H9 (cell line): ENCODE data around the gene ST8SIA6. TPM values are rescaled to one million over a fixed set of nuclear protein-coding genes. Genes with fewer than 3 reads are reported as not detected.

ENCODE experiments used
- DNase-seq: peaks from one replicate; pipeline ENCODE4 v3.0.0-alpha.2; 2017
- H2AFZ ChIP-seq: one replicate; pipeline ENCODE4 v1.6.1; 2013; ENCODE audit warnings: mild to moderate bottlenecking, low read length, control low read depth, moderate library complexity
- H2AK5ac ChIP-seq: 2 replicates; pipeline ENCODE4 v1.6.1; 2013; ENCODE audit warnings: low read length, control low read depth, mixed read lengths; ENCODE audit not compliant: insufficient read length
- H2BK120ac ChIP-seq: one replicate; pipeline ENCODE4 v1.6.1; 2013; ENCODE audit warnings: low read depth, mild to moderate bottlenecking, low read length, control low read depth, inconsistent platforms; ENCODE audit not compliant: poor library complexity, severe bottlenecking
- H2BK12ac ChIP-seq: 2 replicates; pipeline ENCODE4 v1.6.1; 2013; ENCODE audit warnings: low read length, control low read depth, mixed read lengths, low read depth; ENCODE audit not compliant: insufficient read length
- H2BK15ac ChIP-seq: 2 replicates; pipeline ENCODE4 v1.6.1; 2013; ENCODE audit warnings: low read depth, low read length, control low read depth
- H2BK20ac ChIP-seq: one replicate; pipeline ENCODE4 v1.6.1; 2013; ENCODE audit warnings: low read depth, mild to moderate bottlenecking, low read length, control low read depth, inconsistent platforms; ENCODE audit not compliant: poor library complexity, severe bottlenecking
- H2BK5ac ChIP-seq: 2 replicates; pipeline ENCODE4 v1.6.1; 2013; ENCODE audit warnings: low read length, control low read depth, mixed read lengths; ENCODE audit not compliant: insufficient read length
- H3K14ac ChIP-seq: 2 replicates; pipeline ENCODE4 v1.6.1; 2013; ENCODE audit warnings: low read length, control low read depth; ENCODE audit not compliant: insufficient read depth
- H3K18ac ChIP-seq: 2 replicates; pipeline ENCODE4 v1.6.1; 2013; ENCODE audit warnings: low read depth, mild to moderate bottlenecking, mixed read lengths, low read length, control low read depth; ENCODE audit not compliant: insufficient read length
- H3K23ac ChIP-seq: 2 replicates; pipeline ENCODE4 v1.6.1; 2013; ENCODE audit warnings: low read length, control low read depth, mixed read lengths, low read depth; ENCODE audit not compliant: insufficient read length
- H3K23me2 ChIP-seq: 2 replicates; pipeline ENCODE4 v1.6.1; 2013; ENCODE audit warnings: low read depth, mild to moderate bottlenecking, mixed read lengths, low read length, control low read depth; ENCODE audit not compliant: insufficient read length, poor library complexity, severe bottlenecking
- H3K27ac ChIP-seq: 2 replicates; pipeline ENCODE4 v1.5.1; 2013; ENCODE audit warnings: low read length, control low read depth, mixed read lengths, low read depth; ENCODE audit not compliant: insufficient read length
- H3K27me3 ChIP-seq: 2 replicates; pipeline ENCODE4 v1.6.1; 2013; ENCODE audit warnings: low read length, control low read depth, inconsistent platforms; ENCODE audit not compliant: insufficient read depth
- H3K4ac ChIP-seq: 2 replicates; pipeline ENCODE4 v1.6.1; 2013; ENCODE audit warnings: low read depth, mild to moderate bottlenecking, control low read depth, inconsistent platforms, low read length, moderate library complexity
- H3K4me1 ChIP-seq: 2 replicates; pipeline ENCODE4 v1.6.1; 2013; ENCODE audit warnings: low read length, control low read depth, inconsistent platforms; ENCODE audit not compliant: insufficient read depth
- H3K4me2 ChIP-seq: 2 replicates; pipeline ENCODE4 v1.6.1; 2013; ENCODE audit warnings: low read length, control low read depth, mixed read lengths; ENCODE audit not compliant: insufficient read length, insufficient read depth
- H3K56ac ChIP-seq: 2 replicates; pipeline ENCODE4 v1.6.1; 2013; ENCODE audit warnings: low read depth, mild to moderate bottlenecking, mixed read lengths, low read length, control low read depth; ENCODE audit not compliant: insufficient read length
- H3K79me1 ChIP-seq: 2 replicates; pipeline ENCODE4 v1.6.1; 2013; ENCODE audit warnings: low read depth, mild to moderate bottlenecking, moderate library complexity, low read length, control low read depth, inconsistent platforms; ENCODE audit not compliant: insufficient read depth, poor library complexity, severe bottlenecking
- H3K79me2 ChIP-seq: 2 replicates; pipeline ENCODE4 v1.6.1; 2013; ENCODE audit warnings: low read length, control low read depth, inconsistent platforms; ENCODE audit not compliant: insufficient read depth
- H3K9ac ChIP-seq: 2 replicates; pipeline ENCODE4 v1.6.1; 2013; ENCODE audit warnings: low read length, control low read depth, mixed read lengths; ENCODE audit not compliant: insufficient read length; ENCODE audit errors: extremely low read depth
- H3K9me3 ChIP-seq: one replicate; pipeline ENCODE4 v1.6.1; 2013; ENCODE audit warnings: low read depth, low read length, inconsistent platforms; ENCODE audit not compliant: control insufficient read depth
- H3T11ph ChIP-seq: one replicate; pipeline ENCODE4 v1.6.1; 2013; ENCODE audit warnings: mild to moderate bottlenecking, low read length, control low read depth, inconsistent platforms
- H4K20me1 ChIP-seq: one replicate; pipeline ENCODE4 v1.6.1; 2013; ENCODE audit not compliant: control insufficient read depth, insufficient read length, insufficient read depth
- H4K5ac ChIP-seq: 2 replicates; pipeline ENCODE4 v1.6.1; 2013; ENCODE audit warnings: low read depth, mild to moderate bottlenecking, mixed read lengths, low read length, control low read depth; ENCODE audit not compliant: insufficient read length
- H4K8ac ChIP-seq: replicated peaks from 2 replicates; pipeline ENCODE4 v1.6.1; 2013; ENCODE audit warnings: low read length, control low read depth, mixed read lengths, low read depth; ENCODE audit not compliant: insufficient read length
- H4K91ac ChIP-seq: 2 replicates; pipeline ENCODE4 v1.6.1; 2013; ENCODE audit warnings: low read depth, mild to moderate bottlenecking, moderate library complexity, mixed read lengths, low read length, control low read depth; ENCODE audit not compliant: insufficient read length
- H3K27ac Mint-ChIP-seq, 3 experiments: 2 replicates in 2 of 3; 3 replicates in 1 of 3; pipeline ENCODE4 v1.8.0; 2020 to 2021; ENCODE audit warnings: mixed read lengths in 3 of 3, mild to moderate bottlenecking in 1 of 3, moderate library complexity in 1 of 3
- H3K27me3 Mint-ChIP-seq: 2 replicates; pipeline ENCODE4 v1.8.0; 2021; ENCODE audit warnings: low read depth, mild to moderate bottlenecking, moderate library complexity, mixed read lengths
- H3K36me3 Mint-ChIP-seq, 3 experiments: 2 replicates in 2 of 3; 3 replicates in 1 of 3; pipeline ENCODE4 v1.8.0; 2020 to 2021; ENCODE audit warnings: low read depth in 3 of 3, mixed read lengths in 3 of 3; ENCODE audit not compliant: insufficient read depth in 1 of 3
- H3K4me1 Mint-ChIP-seq, 2 experiments: 2 replicates each; pipeline ENCODE4 v1.8.0; 2020; ENCODE audit warnings: mixed read lengths in 2 of 2
- H3K4me3 Mint-ChIP-seq, 2 experiments: 2 replicates in 1 of 2; 3 replicates in 1 of 2; pipeline ENCODE4 v1.8.0; 2020 to 2021; ENCODE audit warnings: mild to moderate bottlenecking in 2 of 2, mixed read lengths in 2 of 2, moderate library complexity in 1 of 2
- H3K9me3 Mint-ChIP-seq, 2 experiments: 2 replicates in 1 of 2; 3 replicates in 1 of 2; pipeline ENCODE4 v1.8.0; 2020; ENCODE audit warnings: mild to moderate bottlenecking in 2 of 2, mixed read lengths in 2 of 2, moderate library complexity in 1 of 2
- CTCF ChIP-seq: fragments of 200-600 bp; sonication (generic); conservative IDR thresholded peaks from 3 replicates; pipeline ENCODE4 v1.8.0; 2021; ENCODE audit warnings: antibody characterized with exemption, mild to moderate bottlenecking
- WGBS: extraction: QIAGEN DNeasy Blood & Tissue Kit; methylation state at CpG from one replicate; pipeline ENCODE4 v1.1.7; 2013; ENCODE audit warnings: missing lambda C conversion rate, low lambda C conversion rate, mixed read lengths; ENCODE audit not compliant: insufficient read length; ENCODE audit errors: extremely low coverage; 5-methylcytosine and 5-hydroxymethylcytosine counted together
- total RNA-seq: library from RNA; stranded (reverse); gene quantifications from 2 replicates; pipeline ENCODE4 v1.2.1, GENCODE V29; 2021

The ST8SIA6 gene
- total RNA-seq, 1 experiment from 2014 or later: 0.37 TPM

GRCh38 chr10:17475661-17476060 is 21.3 kb upstream of the ST8SIA6 start:
- H3K4me2 ChIP-seq: no peak overlapping the region
- Mint-ChIP-seq H3K36me3 (no peaks in the 10 kb centered on the region), H3K27me3 (no peaks in the 10 kb centered on the region), H3K9me3 (peaks cover under 1% of the 10 kb centered on the region in 2 experiments; a peak in 3 of 5 replicates), H3K4me3 (no peak overlapping the region), H3K27ac (no peak overlapping the region), H3K4me1 (peaks cover 8% of the 10 kb centered on the region in 2 experiments)
- H4K5ac ChIP-seq: no peak overlapping the region
- H4K91ac ChIP-seq: no peak overlapping the region
- no peak overlapping the region for H2AK5ac ChIP-seq
- H2AFZ ChIP-seq: no peak overlapping the region
- H3K4me1 ChIP-seq: no peaks in the 10 kb centered on the region
- H3K27me3 ChIP-seq: no peaks in the 10 kb centered on the region
- H3K4ac ChIP-seq: no peak overlapping the region
- H3K56ac ChIP-seq: no peak overlapping the region
- WGBS: no CpG with 5 or more reads among the region's 3 CpGs
- no peak overlapping the region for H2BK20ac ChIP-seq
- H2BK120ac ChIP-seq: no peak overlapping the region
- no peaks in the 10 kb centered on the region for H3K23me2 ChIP-seq
- TF ChIP-seq CTCF: no peak
- DNase-seq: no peak
- no peak overlapping the region for H2BK5ac ChIP-seq
- no peaks in the 10 kb centered on the region for H3K9me3 ChIP-seq
- no peak overlapping the region for H3T11ph ChIP-seq
- no peaks in the 10 kb centered on the region for H4K20me1 ChIP-seq
- no peak overlapping the region for H3K9ac ChIP-seq
- no peaks in the 10 kb centered on the region for H3K79me1 ChIP-seq
- no peaks in the 10 kb centered on the region for H3K79me2 ChIP-seq
- H2BK15ac ChIP-seq: no peak overlapping the region
- no peak overlapping the region for H3K18ac ChIP-seq
- H3K14ac ChIP-seq: no peak overlapping the region
- no peak overlapping the region for H3K27ac ChIP-seq
- no peak overlapping the region for H4K8ac ChIP-seq
- no peak overlapping the region for H3K23ac ChIP-seq
- H2BK12ac ChIP-seq: no peak overlapping the region
